Testis (tissue), 2 donors: Measurements from ENCODE around the gene CEP104.

Experiments
- POLR2A ChIP-seq: fragments of 450-650 bp; IDR thresholded peaks from one replicate; pipeline ENCODE4 v1.6.1; 2017; ENCODE audit warnings: antibody characterized with exemption, mild to moderate bottlenecking, moderate library complexity
- TF ChIP-seq, protein P1 (sequence below), 3 experiments: fragments of 450-650 bp in 2 of 3; fragments of 200-600 bp in 1 of 3; sonication (generic) in 1 of 3; IDR thresholded peaks; one replicate each; pipeline ENCODE4 v1.5.1; 2016 to 2019; ENCODE audit warnings: antibody characterized with exemption in 3 of 3, mild to moderate bottlenecking in 2 of 3, moderate library complexity in 1 of 3

- TF ChIP-seq, protein P1, sequence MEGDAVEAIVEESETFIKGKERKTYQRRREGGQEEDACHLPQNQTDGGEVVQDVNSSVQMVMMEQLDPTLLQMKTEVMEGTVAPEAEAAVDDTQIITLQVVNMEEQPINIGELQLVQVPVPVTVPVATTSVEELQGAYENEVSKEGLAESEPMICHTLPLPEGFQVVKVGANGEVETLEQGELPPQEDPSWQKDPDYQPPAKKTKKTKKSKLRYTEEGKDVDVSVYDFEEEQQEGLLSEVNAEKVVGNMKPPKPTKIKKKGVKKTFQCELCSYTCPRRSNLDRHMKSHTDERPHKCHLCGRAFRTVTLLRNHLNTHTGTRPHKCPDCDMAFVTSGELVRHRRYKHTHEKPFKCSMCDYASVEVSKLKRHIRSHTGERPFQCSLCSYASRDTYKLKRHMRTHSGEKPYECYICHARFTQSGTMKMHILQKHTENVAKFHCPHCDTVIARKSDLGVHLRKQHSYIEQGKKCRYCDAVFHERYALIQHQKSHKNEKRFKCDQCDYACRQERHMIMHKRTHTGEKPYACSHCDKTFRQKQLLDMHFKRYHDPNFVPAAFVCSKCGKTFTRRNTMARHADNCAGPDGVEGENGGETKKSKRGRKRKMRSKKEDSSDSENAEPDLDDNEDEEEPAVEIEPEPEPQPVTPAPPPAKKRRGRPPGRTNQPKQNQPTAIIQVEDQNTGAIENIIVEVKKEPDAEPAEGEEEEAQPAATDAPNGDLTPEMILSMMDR (IDR thresholded peaks at IDR 0.05): no peak
- TF ChIP-seq POLR2A: no peak
Measured at GRCh38 chr1:3837200-3837599, 19.8 kb downstream of the CEP104 start.
